Fibroblast of peridontal ligament (primary cell): ENCODE measurements around the gene IGF2.

Experiments
- DNase-seq: peaks from one replicate; pipeline ENCODE4 v3.0.0-alpha.2; 2010; ENCODE audit errors: extremely low read depth

The IGF2 gene

DNA sequence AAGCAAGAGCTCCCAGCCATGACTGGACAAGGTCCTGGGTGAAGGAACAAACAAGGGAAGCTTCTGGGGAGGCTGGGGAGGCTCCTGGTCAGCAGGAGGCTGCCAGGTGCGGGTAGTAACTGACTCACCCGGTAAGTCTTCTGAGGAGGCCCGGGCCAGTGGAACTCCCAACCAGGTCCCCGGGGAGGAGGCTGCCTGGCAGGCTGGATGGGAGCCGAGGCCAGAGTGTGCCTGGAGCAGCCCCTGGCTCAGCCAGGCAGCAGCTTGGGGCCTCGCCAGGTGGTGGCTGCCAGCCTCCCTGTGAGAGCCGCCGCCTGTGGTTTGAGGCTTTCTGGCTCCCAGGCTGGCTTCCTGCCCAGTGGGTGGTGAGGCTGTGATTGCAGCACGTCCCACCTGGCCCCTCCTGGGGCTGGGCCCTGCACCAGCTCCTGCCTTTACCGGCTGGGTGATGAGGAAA, 46.2 kb downstream of the IGF2 start:
- DNase-seq = peak; percentile 23

- no peak for DNase-seq
Measured at GRCh38 chr11:2092464-2092910, 46.7 kb downstream of the IGF2 start.

DNA sequence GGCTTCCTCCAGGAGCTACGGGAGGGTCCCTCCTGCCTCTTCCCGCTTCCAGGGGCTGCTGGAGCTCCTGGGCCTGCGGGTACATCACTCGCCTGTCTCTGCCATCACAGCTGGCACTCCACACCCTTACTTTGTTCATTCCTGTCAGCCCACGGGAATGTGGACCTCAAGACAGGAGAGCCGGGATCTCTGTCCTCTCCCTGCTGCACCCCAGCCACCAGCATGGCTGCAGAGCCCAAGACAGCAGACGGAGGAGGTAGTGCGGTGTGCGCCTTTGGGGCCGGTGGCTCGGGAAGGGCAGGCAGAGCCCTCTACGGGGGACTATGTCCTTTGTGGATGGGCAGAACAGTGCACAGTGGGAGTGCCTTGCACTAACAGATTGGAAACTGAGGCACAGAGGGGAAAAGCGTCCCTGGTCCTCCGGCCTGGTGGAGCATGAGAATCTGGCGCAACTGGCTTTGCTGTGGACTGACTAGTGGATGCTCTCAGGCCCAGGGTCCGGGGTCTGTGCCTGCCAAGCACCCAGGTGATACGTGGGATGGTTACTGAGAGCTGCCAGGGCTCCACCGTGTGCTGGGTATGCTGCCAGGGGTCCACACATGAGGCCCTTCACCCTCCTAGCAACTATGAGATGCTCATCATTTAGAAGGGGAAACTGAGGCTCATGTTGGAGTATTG, 47.3 kb downstream of the IGF2 start:
- no peak for DNase-seq

- DNase-seq = no peak
Measured at GRCh38 chr11:2091112-2091746, 48.0 kb downstream of the IGF2 start.

- DNase-seq = no peak
Measured at GRCh38 chr11:2090172-2091111, 48.7 kb downstream of the IGF2 start.

DNA sequence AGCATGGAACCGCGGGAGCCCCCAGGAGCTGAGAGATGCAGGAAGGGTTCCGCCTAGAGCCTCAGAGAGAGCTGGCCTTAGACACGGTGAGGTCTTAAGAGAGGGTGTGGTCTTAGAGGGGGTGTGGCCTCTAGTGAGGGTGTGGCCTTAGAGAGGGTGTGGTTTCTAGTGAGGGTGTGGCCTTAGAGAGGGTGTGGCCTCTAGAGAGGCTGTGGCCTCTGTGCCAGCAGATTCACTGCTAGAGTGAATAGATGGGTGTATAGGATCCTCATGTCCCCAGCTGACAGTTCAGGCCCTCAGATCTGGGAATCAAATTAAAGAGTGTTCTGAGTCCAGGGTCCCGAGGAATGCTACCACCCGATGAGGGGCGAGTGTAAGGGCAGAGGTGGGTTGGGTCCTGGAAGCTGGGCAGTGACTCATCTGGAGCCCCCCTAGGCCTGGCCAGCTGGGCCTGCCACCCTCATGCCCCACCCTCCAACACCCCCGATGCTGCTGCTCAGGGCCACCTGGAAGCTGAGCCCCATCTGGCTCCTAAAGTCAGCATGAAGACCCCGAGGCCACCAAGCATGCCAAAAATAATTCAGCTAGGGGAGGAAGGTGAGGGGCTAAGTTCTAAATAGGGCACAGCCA, 49.5 kb downstream of the IGF2 start:
- no peak for DNase-seq

- no peak for DNase-seq
Measured at GRCh38 chr11:2088746-2089535, 50.2 kb downstream of the IGF2 start.

DNA sequence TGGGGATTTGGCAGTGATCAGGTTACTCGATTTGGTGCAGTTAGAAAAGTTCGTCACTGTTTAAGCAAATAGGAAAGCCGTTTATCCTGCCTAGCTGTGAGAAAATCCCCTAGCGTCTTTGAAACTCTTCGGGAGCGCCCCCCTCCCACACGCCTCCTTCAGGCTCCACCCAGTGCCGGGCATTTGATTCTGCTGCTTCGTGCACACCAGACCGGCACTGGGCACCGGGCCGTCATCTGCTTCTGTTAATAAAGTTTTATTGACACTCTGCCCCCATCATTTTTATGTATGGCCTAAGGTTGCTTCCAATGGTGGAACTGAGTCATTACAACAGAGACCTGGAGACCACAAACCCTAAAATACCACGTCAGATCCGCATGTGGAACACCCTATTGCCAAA, 50.9 kb downstream of the IGF2 start:
- no peak for DNase-seq

DNA sequence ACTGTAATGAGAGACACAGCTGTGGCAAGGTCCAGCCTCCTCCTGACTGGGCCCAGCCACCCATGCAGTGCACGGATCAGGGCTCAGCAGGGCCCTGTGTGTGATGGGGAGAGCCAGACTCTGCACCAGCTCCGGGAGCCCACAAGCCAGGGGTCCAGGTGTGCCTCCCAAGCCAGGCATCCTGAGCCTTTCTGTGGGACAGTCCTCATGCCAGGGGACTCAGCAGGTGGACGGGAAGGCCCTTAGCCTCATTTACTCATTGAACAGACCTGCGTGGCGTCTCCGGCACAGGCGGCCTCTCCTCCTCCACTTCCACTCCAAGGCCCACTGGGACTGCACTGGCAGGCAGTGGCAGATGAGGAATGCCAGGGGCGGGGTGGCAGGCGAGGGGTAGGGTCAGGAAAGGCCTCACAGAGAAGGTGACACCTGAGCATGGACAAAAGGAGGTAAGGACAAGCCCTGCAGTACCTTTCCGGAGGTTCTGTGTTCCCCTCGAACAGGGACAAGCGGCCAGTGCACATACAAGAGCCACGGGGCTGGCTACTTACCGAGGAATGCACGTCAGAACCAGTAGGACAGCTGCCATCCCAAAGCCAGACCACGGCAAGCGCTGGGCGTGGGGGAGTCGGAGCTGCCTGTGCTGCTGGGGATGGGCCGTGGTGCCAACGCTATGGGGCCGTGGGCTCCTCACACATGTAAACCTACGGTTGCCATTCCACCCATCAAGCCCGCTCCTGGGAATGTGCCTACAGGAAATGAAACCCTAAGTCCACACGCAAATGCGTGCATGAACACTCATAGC, 52.7 kb downstream of the IGF2 start:
- DNase-seq = no peak

DNA sequence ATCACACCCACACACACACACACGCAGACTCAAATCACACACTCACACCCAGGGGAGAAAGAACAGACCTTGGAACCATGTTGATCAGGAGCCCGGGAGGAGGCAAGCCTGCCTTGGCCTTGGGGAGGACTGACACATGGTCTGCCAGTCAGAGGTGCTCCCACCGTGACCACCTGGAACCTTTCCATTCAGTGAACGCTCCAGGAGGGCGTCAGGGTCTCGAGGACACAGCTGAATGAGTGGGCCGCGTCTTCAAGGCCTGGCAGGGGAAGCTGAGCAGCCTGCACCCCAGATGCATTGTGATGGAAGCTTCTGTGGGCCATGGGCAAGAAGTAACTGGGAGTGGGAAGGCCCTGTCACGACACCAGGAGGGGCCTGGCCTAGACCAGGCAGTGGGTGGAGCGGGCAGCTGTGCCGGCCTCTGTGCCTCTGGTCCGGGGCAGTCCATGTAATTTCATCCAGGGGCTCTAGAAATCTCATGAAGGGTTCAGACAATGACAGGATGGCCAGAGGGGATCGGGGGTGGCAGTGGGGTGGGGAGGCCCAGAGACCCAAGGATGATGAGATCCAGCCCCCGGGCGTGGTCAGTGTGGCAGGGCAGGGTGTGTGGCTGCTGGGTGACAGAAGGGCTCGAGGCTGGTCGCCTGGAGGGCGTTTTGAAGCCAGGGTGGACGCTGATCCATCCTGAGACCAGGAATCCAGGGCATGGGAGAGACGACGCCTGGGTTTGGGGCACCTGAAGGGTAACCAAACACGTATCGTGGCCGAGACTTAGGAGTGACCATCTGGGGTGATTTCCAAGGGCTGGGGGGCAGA, 53.7 kb downstream of the IGF2 start:
- DNase-seq = no peak

DNA sequence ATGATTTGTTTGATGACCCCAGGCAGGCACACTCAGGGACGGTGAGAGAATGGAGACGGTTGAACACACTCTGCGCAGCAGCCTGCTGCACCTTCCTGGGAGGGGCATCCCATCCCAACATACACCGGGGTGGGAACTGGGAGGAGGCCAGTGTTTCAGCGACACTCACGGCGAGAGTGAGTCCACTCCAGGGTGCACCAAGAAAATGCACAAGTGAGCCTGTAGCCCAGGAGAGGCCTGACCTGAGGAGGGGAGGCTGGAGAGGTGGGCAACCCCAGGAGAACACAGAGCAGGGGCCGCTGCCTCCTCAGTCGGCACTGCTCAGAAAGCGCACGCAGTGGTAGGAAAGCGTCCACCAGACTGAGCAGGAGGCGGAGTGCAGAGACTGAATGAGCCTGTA, 54.5 kb downstream of the IGF2 start:
- DNase-seq = no peak
